ENCODE measurements around the gene LRP1-AS. TPM values are rescaled to one million over a fixed set of nuclear protein-coding genes. Genes with fewer than 3 reads are reported as not detected.
"Not testable (repeated sequence)": the region's sequence is repeated elsewhere in the genome, so short reads cannot be mapped to it uniquely, and the experiment has no call there.

LRP1-AS gene
- total RNA-seq, 4 donors from 2014 or later, result not detected

- intact Hi-C loops (cut with DNase I), result loop anchor here (2.0 kb wide), 1 partner anchor 49 kb away; no protein-coding TSS in a partner anchor
- H3K36me3 ChIP-seq, result no peaks in the 10 kb centered on the region
- no peak overlapping the region for H3K27ac ChIP-seq (replicated peaks in 1 of 4)
- no peak for TF ChIP-seq POLR2A (IDR thresholded peaks at IDR 0.05; ENCODE audit: low read depth)
- TF ChIP-seq POLR2AphosphoS5 (IDR thresholded peaks at IDR 0.05), result no peak
- no peak for TF ChIP-seq EP300 (IDR thresholded peaks at IDR 0.05)
- TF ChIP-seq, protein P1, sequence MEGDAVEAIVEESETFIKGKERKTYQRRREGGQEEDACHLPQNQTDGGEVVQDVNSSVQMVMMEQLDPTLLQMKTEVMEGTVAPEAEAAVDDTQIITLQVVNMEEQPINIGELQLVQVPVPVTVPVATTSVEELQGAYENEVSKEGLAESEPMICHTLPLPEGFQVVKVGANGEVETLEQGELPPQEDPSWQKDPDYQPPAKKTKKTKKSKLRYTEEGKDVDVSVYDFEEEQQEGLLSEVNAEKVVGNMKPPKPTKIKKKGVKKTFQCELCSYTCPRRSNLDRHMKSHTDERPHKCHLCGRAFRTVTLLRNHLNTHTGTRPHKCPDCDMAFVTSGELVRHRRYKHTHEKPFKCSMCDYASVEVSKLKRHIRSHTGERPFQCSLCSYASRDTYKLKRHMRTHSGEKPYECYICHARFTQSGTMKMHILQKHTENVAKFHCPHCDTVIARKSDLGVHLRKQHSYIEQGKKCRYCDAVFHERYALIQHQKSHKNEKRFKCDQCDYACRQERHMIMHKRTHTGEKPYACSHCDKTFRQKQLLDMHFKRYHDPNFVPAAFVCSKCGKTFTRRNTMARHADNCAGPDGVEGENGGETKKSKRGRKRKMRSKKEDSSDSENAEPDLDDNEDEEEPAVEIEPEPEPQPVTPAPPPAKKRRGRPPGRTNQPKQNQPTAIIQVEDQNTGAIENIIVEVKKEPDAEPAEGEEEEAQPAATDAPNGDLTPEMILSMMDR (IDR thresholded peaks at IDR 0.05), result no peak
- peaks cover 4 to 36% (median 33%) of the 10 kb centered on the region in 4 donors for H3K4me1 ChIP-seq
- 89% methylated on average over 11 of the region's 11 CpGs for WGBS
- H3K9me3 ChIP-seq, result no peaks in the 10 kb centered on the region
- no peak overlapping the region for H3K4me3 ChIP-seq
- peaks cover 0 to 2% (median 0%) of the 10 kb centered on the region in 4 donors for H3K27me3 ChIP-seq
- no peak for DNase-seq (ENCODE audit: extremely low spot score)
Measured at GRCh38 chr12:57126061-57126460, 21.4 kb downstream of the LRP1-AS start.

DNA sequence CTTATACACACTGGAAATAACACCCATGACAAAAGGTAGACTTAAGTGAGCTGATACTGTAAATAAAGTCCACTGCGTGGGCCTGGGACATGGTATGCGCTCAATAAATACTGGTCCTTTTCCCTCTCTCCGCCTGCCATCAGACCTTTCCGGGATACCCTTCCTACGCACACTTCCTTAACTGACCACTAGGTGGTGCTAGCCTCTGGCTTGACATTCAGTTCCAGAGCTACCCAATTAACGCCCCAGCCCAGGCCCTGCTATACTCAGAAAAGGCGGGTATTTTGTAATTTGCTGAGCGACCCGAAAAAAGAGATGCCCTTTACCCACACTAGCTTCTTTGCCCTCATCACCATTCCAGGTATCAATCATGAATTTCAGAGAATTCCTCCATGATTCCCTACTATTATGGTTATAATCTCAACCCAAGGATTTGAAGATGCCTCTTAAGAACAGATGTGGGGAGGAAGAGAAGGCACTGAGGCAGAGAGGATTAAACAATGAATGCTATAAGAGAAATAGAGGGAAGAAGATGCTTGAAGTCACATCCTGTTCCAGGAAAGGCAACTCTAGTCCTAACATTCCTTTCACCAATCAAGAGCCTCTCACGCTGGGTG lies 23.1 kb downstream of the LRP1-AS start:
- Histone ChIP-seq H3K4me3 (no peak overlapping the region), H3K36me3 (no peaks in the 10 kb centered on the region), H3K27me3 (peaks cover 0 to 2% (median 0%) of the 10 kb centered on the region in 4 donors), H3K27ac (replicated peaks in 1 of 4) (no peak overlapping the region), H3K9me3 (no peaks in the 10 kb centered on the region), H3K4me1 (peaks cover 4 to 19% (median 17%) of the 10 kb centered on the region in 4 donors)
- no peak for DNase-seq (ENCODE audit: extremely low spot score)
- intact Hi-C loops (cut with DNase I), result loop anchor here (2.0 kb wide), 1 partner anchor 58 kb away; no protein-coding TSS in a partner anchor
- 14% methylated on average over 10 of the region's 10 CpGs for WGBS
- TF ChIP-seq, protein P1 (IDR thresholded peaks at IDR 0.05), result peak; percentile 98 to 99 (median 99)
- peak in 1 of 2 donors; percentile 39 for TF ChIP-seq POLR2AphosphoS5 (IDR thresholded peaks at IDR 0.05)
- TF ChIP-seq POLR2A (IDR thresholded peaks at IDR 0.05; ENCODE audit: low read depth), result no peak

GRCh38 chr12:57123813-57124212 lies 23.6 kb downstream of the LRP1-AS start:
- peaks cover 0 to 2% (median 0%) of the 10 kb centered on the region in 4 donors for H3K27me3 ChIP-seq
- H3K4me3 ChIP-seq, result no peak overlapping the region
- H3K36me3 ChIP-seq, result no peaks in the 10 kb centered on the region
- DNase-seq (ENCODE audit: extremely low spot score), result no peak
- no peaks in the 10 kb centered on the region for H3K9me3 ChIP-seq
- TF ChIP-seq, protein P1 (IDR thresholded peaks at IDR 0.05), result no peak
- TF ChIP-seq POLR2A (IDR thresholded peaks at IDR 0.05; ENCODE audit: low read depth), result no peak
- no peak for TF ChIP-seq POLR2AphosphoS5 (IDR thresholded peaks at IDR 0.05)
- no peak for TF ChIP-seq EP300 (IDR thresholded peaks at IDR 0.05)
- H3K4me1 ChIP-seq, result peaks cover 4 to 17% (median 12%) of the 10 kb centered on the region in 4 donors
- 28% methylated on average over 2 of the region's 2 CpGs for WGBS
- intact Hi-C loops (cut with DNase I), result loop anchor here (2.0 kb wide), 1 partner anchor 59 kb away; no protein-coding TSS in a partner anchor
- no peak overlapping the region for H3K27ac ChIP-seq (replicated peaks in 1 of 4)

GRCh38 chr12:57120718-57121117 lies 26.7 kb downstream of the LRP1-AS start:
- H3K27me3 ChIP-seq; H3K4me1 ChIP-seq; H3K36me3 ChIP-seq; H3K4me3 ChIP-seq; H3K27ac ChIP-seq (replicated peaks in 1 of 4); H3K9me3 ChIP-seq; DNase-seq (ENCODE audit: extremely low spot score); intact Hi-C loops (cut with DNase I): not testable (repeated sequence)
- WGBS, result 91% methylated on average over 11 of the region's 11 CpGs

GRCh38 chr12:57119294-57120085 lies 27.9 kb downstream of the LRP1-AS start:
- H3K36me3 ChIP-seq, result no peaks in the 10 kb centered on the region
- 86% methylated on average over 5 of the region's 5 CpGs for WGBS
- TF ChIP-seq EP300 (IDR thresholded peaks at IDR 0.05), result no peak
- TF ChIP-seq, protein P1 (IDR thresholded peaks at IDR 0.05), result no peak
- no peak for TF ChIP-seq POLR2AphosphoS5 (IDR thresholded peaks at IDR 0.05)
- TF ChIP-seq POLR2A (IDR thresholded peaks at IDR 0.05; ENCODE audit: low read depth), result no peak
- no peak overlapping the region for H3K4me3 ChIP-seq
- intact Hi-C loops (cut with DNase I), result no loop called here
- no peaks in the 10 kb centered on the region for H3K9me3 ChIP-seq
- no peaks in the 10 kb centered on the region for H3K27me3 ChIP-seq
- no peak for DNase-seq (ENCODE audit: extremely low spot score)
- H3K4me1 ChIP-seq, result peaks cover 0 to 7% (median 0%) of the 10 kb centered on the region in 4 donors
- H3K27ac ChIP-seq (replicated peaks in 1 of 4), result no peak overlapping the region
